ENCODE results near the gene KIF26B. TPM values are rescaled to one million over a fixed set of nuclear protein-coding genes. Genes with fewer than 3 reads are reported as not detected.
A peak's percentile ranks its signal among the peaks of the same experiment; 100 is the strongest.

The KIF26B gene
- total and polyA plus RNA-seq, 2 of the 4 experiments (the other 2 are of a cell fraction): 0.53 to 0.54 TPM

DNA sequence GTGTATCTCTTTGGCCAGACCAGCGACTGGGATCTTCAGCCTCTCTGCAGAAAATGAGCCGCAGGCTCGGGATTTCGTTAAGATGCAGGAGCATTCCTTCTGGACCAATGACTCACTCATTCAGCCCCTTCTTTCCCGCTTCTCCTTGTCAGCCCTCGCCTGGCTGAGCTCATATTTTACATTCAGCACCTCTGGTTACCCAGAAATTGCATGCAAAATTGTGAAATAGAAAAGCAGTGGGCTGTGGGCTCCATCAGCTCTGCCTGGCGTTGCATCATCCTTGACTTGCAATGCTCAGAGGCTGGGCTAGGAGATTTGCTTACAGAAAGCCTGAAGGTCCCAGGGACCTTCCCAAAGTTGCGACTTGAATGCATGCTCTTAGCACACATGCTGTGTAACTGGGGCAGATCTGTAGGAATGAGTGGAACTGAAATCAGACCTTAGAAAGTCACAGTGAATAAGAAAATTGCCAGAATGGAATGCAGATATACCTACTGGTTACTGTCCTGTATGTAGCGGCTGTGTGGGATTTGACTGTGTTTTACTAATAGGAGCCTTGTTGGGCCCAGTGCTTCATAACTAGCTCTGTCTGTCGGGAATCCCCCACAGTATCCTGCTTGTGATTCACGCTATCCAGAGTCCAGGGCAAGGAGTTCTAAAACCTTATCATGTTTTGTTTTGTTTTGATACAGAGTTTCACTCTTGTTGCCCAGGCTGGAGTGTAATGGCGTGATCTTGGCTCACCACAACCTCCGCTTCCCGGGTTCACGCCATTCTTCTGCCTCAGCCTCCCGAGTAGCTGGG, 444.8 kb downstream of the KIF26B start (continued):
- peak; percentile 58; the same call in 1 of the 2 replicates for TF ChIP-seq MAZ (IDR thresholded peaks at IDR 0.05; ENCODE audit: borderline replicate concordance, low read depth, low read length)
- no peak; the same call in 1 of the 2 replicates for TF ChIP-seq BHLHE40 (IDR thresholded peaks at IDR 0.05; ENCODE audit: low read depth, low read length)
- TF ChIP-seq RCOR1 (IDR thresholded peaks at IDR 0.05; ENCODE audit: insufficient replicate concordance, low read length): peak; percentile 61
- TF ChIP-seq, protein P1, sequence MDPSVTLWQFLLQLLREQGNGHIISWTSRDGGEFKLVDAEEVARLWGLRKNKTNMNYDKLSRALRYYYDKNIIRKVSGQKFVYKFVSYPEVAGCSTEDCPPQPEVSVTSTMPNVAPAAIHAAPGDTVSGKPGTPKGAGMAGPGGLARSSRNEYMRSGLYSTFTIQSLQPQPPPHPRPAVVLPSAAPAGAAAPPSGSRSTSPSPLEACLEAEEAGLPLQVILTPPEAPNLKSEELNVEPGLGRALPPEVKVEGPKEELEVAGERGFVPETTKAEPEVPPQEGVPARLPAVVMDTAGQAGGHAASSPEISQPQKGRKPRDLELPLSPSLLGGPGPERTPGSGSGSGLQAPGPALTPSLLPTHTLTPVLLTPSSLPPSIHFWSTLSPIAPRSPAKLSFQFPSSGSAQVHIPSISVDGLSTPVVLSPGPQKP (IDR thresholded peaks at IDR 0.05; ENCODE audit: borderline replicate concordance, low read depth, low read length): no peak
- TF ChIP-seq SMC3 (IDR thresholded peaks at IDR 0.05; ENCODE audit: low read depth, low read length): no peak

Measured in IMR-90 (cell line).